Measurements from ENCODE around the gene WNT5B. TPM values are rescaled to one million over a fixed set of nuclear protein-coding genes. Genes with fewer than 3 reads are reported as not detected.
A peak's percentile ranks its signal among the peaks of the same experiment; 100 is the strongest.

WNT5B gene
- 10 to 100 TPM in 1 of 4 donors, 1 to 10 TPM in 3; 6.2 to 22.9 (median 7.9) TPM for polyA plus RNA-seq (ENCODE audit: insufficient read length in 4 of 4)

- no peak for DNase-seq (ENCODE audit: low read depth in 4 of 4, low spot score in 3 of 4)
Observed at GRCh38 chr12:1628666-1629337, at the start of gene WNT5B. Gene WNT5B (plus strand): TSS chr12:1629231. CDS start chr12:1631355, 2,124 bp downstream.

GRCh38 chr12:1579651-1580435 is 49.2 kb upstream of the WNT5B start:
- no peak for DNase-seq (ENCODE audit: low read depth in 4 of 4, low spot score in 3 of 4)

GRCh38 chr12:1580526-1580925 is 48.5 kb upstream of the WNT5B start:
- DNase-seq (ENCODE audit: low read depth in 4 of 4, low spot score in 3 of 4), result no peak

- DNase-seq (ENCODE audit: low read depth in 4 of 4, low spot score in 3 of 4), result no peak
Observed at GRCh38 chr12:1581973-1582708, 46.9 kb upstream of the WNT5B start.

- DNase-seq (ENCODE audit: low read depth in 4 of 4, low spot score in 3 of 4), result no peak
Observed at GRCh38 chr12:1582709-1583050, 46.4 kb upstream of the WNT5B start.

GRCh38 chr12:1583421-1584078 is 45.5 kb upstream of the WNT5B start:
- no peak for DNase-seq (ENCODE audit: low read depth in 4 of 4, low spot score in 3 of 4)

- no peak for DNase-seq (ENCODE audit: low read depth in 4 of 4, low spot score in 3 of 4)
Observed at GRCh38 chr12:1584326-1584725, 44.7 kb upstream of the WNT5B start.

GRCh38 chr12:1587927-1588574 is 41.0 kb upstream of the WNT5B start:
- no peak for DNase-seq (ENCODE audit: low read depth in 4 of 4, low spot score in 3 of 4)

- DNase-seq (ENCODE audit: low read depth in 4 of 4, low spot score in 3 of 4), result no peak
Observed at GRCh38 chr12:1588575-1588947, 40.5 kb upstream of the WNT5B start.

- no peak for DNase-seq (ENCODE audit: low read depth in 4 of 4, low spot score in 3 of 4)
Observed at GRCh38 chr12:1590221-1590979, 38.6 kb upstream of the WNT5B start.

- DNase-seq (ENCODE audit: low read depth in 4 of 4, low spot score in 3 of 4), result no peak
Observed at GRCh38 chr12:1591034-1591433, 38.0 kb upstream of the WNT5B start.

- no peak for DNase-seq (ENCODE audit: low read depth in 4 of 4, low spot score in 3 of 4)
Observed at GRCh38 chr12:1591543-1591942, 37.5 kb upstream of the WNT5B start.

GRCh38 chr12:1592444-1593173 is 36.4 kb upstream of the WNT5B start:
- no peak for DNase-seq (ENCODE audit: low read depth in 4 of 4, low spot score in 3 of 4)

- no peak for DNase-seq (ENCODE audit: low read depth in 4 of 4, low spot score in 3 of 4)
Observed at GRCh38 chr12:1593174-1594005, 35.6 kb upstream of the WNT5B start.

GRCh38 chr12:1594006-1594260 is 35.1 kb upstream of the WNT5B start:
- DNase-seq (ENCODE audit: low read depth in 4 of 4, low spot score in 3 of 4), result no peak

GRCh38 chr12:1594261-1595025 is 34.6 kb upstream of the WNT5B start, which contains the start of gene FBXL14:
Gene FBXL14 (minus strand): TSS chr12:1594581. CDS start chr12:1594066, 515 bp downstream.
- peak in 2 of 4 donors; percentile 82 to 84 for DNase-seq (ENCODE audit: low read depth in 4 of 4, low spot score in 3 of 4)

GRCh38 chr12:1595026-1595561 is 33.9 kb upstream of the WNT5B start:
- DNase-seq (ENCODE audit: low read depth in 4 of 4, low spot score in 3 of 4), result no peak
